Neutrophil (primary cell): Measurements from ENCODE around the gene DTNA.

Source experiments
- H3K27ac ChIP-seq: fragments of 200-600 bp; sonication (generic); 2 replicates; pipeline ENCODE4 v1.5.1; 2016; ENCODE audit warnings: mild to moderate bottlenecking, moderate library complexity
- H3K27me3 ChIP-seq: fragments of 200-600 bp; sonication (generic); 2 replicates; pipeline ENCODE4 v1.6.0; 2016; ENCODE audit warnings: mild to moderate bottlenecking
- H3K36me3 ChIP-seq: fragments of 200-600 bp; sonication (generic); 2 replicates; pipeline ENCODE4 v1.5.1; 2017
- H3K4me1 ChIP-seq, 2 experiments: fragments of 200-600 bp in 1 of 2; sonication (generic) in 1 of 2; 1 replicate in 1 of 2; 2 replicates in 1 of 2; pipeline versions ENCODE4 v1.5.1 to v1.6.1; 2013 to 2016; ENCODE audit warnings: low read depth in 1 of 2, low read length in 1 of 2, mild to moderate bottlenecking in 1 of 2, moderate library complexity in 1 of 2; ENCODE audit not compliant: control insufficient read depth in 1 of 2, insufficient read depth in 1 of 2
- H3K4me3 ChIP-seq, 2 experiments: fragments of 200-600 bp in 1 of 2; sonication (generic) in 1 of 2; 1 replicate in 1 of 2; 2 replicates in 1 of 2; pipeline ENCODE4 v1.5.1; 2013 to 2016; ENCODE audit warnings: low read depth in 1 of 2, low read length in 1 of 2, mild to moderate bottlenecking in 1 of 2, moderate library complexity in 1 of 2
- H3K9me3 ChIP-seq: fragments of 200-600 bp; sonication (generic); 2 replicates; pipeline ENCODE4 v1.5.1; 2016
- TF ChIP-seq, protein P1 (sequence below): fragments of 200-600 bp; sonication (generic); IDR thresholded peaks from 2 replicates; pipeline ENCODE4 v1.5.1; 2016; ENCODE audit warnings: antibody characterized with exemption

The DTNA gene

DNA sequence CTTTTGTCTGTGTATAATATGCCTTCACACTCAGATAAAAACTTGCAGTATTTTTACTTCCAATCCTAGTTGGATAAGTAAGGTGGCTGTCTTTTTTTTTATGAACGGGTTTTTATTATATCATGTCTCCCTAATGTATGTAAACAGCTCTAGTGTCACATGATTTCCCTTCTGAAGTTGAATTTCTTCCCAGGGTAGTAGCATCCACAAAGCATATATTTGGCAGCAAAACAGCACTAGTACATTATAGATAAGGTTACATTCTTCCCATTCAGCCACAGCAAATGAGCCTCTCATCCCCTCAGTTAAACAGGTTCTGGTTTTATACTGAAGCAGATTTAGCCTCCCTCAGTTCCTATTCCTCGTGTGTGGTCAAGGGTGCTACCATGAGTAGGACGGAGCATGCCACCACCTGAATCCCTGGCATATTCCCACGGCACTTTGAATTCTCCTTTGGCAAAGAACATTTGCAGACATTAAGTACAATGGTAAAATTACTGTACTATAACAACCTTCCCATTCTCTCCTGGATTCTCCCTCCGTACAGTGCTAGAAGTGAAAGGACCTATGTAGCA is 15.4 kb upstream of the DTNA start:
- Histone ChIP-seq H3K36me3 (no peaks in the 10 kb centered on the region), H3K4me1 (no peaks in the 10 kb centered on the region), H3K4me3 (no peak overlapping the region), H3K9me3 (no peaks in the 10 kb centered on the region), H3K27ac (no peak overlapping the region), H3K27me3 (peaks cover 19% of the 10 kb centered on the region)
- TF ChIP-seq, protein P1, sequence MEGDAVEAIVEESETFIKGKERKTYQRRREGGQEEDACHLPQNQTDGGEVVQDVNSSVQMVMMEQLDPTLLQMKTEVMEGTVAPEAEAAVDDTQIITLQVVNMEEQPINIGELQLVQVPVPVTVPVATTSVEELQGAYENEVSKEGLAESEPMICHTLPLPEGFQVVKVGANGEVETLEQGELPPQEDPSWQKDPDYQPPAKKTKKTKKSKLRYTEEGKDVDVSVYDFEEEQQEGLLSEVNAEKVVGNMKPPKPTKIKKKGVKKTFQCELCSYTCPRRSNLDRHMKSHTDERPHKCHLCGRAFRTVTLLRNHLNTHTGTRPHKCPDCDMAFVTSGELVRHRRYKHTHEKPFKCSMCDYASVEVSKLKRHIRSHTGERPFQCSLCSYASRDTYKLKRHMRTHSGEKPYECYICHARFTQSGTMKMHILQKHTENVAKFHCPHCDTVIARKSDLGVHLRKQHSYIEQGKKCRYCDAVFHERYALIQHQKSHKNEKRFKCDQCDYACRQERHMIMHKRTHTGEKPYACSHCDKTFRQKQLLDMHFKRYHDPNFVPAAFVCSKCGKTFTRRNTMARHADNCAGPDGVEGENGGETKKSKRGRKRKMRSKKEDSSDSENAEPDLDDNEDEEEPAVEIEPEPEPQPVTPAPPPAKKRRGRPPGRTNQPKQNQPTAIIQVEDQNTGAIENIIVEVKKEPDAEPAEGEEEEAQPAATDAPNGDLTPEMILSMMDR = no peak

DNA sequence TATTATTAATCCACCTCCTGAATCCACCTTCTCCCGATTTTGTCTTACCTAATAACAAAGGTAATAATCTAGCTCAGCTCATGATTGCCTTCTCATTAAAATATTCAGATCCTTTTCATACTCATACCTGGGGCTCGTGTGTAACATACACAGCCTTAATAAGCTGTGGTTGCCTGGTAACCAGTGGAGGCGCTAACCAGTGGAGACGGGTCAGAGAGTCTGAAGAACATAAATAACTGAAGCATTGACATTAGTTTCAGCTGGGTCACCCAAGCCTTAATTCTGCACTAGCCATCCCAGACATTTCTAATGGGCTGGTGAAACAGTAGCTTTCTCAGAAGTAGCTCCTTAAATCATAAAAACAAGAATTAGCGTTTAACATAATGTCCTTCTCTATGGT is 14.8 kb upstream of the DTNA start:
- no peaks in the 10 kb centered on the region for H3K36me3 ChIP-seq
- peaks cover 19% of the 10 kb centered on the region for H3K27me3 ChIP-seq
- TF ChIP-seq, protein P1 = no peak
- H3K4me3 ChIP-seq = no peak overlapping the region
- no peaks in the 10 kb centered on the region for H3K9me3 ChIP-seq
- H3K4me1 ChIP-seq = no peaks in the 10 kb centered on the region
- no peak overlapping the region for H3K27ac ChIP-seq

DNA sequence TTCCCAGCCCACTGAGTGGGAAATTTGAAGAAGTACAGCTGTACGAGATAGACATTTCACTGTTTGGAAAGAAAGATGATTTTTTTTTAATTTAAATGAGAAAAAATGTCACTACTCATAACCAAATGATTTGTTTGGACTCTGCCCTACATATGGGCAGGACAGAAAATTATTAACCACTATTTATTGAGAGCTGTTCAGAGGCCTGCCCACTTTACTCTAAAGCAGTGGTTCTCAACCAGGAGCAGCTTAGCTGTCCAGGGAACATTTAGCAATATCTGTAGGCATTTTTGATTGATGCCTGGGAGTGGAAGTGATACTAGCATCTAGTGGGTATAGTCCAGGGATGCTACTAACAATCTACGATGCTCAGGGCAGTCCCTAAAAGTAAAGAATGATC is 13.4 kb upstream of the DTNA start:
- no peak overlapping the region for H3K4me3 ChIP-seq
- H3K36me3 ChIP-seq = no peaks in the 10 kb centered on the region
- no peak overlapping the region for H3K27ac ChIP-seq
- TF ChIP-seq, protein P1 = no peak
- H3K27me3 ChIP-seq = peaks cover 19% of the 10 kb centered on the region
- H3K9me3 ChIP-seq = no peaks in the 10 kb centered on the region
- no peaks in the 10 kb centered on the region for H3K4me1 ChIP-seq

DNA sequence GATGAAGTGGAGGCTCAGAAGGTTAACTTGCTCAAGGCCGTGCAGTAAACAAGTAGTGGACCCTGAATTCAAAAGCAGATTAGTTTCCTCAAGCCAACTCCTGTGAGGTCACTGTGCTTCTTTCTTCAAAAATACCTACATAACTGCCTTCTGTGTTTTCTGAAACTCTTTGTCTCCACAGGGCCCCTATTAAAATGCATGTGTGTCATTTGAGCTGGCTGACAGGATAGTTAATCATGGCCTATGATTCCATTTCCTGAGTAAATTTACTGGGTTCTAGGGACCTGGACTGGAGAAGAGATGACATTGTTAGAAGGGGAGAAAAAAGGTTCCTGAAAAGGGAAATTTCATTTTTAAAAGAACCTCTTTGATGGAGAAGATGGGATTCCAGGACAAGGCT is 12.9 kb upstream of the DTNA start:
- Histone ChIP-seq H3K4me1 (no peaks in the 10 kb centered on the region), H3K9me3 (no peaks in the 10 kb centered on the region), H3K4me3 (no peak overlapping the region), H3K27me3 (peaks cover 19% of the 10 kb centered on the region), H3K27ac (no peak overlapping the region), H3K36me3 (no peaks in the 10 kb centered on the region)
- TF ChIP-seq, protein P1 = no peak

DNA sequence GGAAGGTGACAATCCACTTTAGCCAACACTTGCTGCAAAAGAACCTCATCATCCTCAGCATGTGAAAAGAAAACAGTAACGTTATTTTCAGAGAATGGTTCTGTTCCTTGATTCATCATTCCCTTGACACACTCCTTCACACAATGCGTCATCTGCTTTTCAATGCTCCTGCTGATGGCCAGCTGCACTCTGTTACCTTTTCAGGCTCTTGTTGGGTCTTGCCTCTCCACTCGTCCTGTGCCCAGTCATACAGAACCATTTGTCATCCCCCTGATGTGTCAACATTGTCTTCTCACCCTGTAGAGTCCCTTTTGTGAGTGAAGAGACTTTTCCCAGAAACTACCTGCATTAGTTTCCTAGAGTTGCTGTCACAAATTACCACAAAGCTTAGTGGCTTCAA is 12.2 kb upstream of the DTNA start:
- Histone ChIP-seq H3K9me3 (no peaks in the 10 kb centered on the region), H3K27ac (no peak overlapping the region), H3K27me3 (peaks cover 15% of the 10 kb centered on the region), H3K4me3 (no peak overlapping the region), H3K4me1 (no peaks in the 10 kb centered on the region), H3K36me3 (no peaks in the 10 kb centered on the region)
- TF ChIP-seq, protein P1 = no peak

DNA sequence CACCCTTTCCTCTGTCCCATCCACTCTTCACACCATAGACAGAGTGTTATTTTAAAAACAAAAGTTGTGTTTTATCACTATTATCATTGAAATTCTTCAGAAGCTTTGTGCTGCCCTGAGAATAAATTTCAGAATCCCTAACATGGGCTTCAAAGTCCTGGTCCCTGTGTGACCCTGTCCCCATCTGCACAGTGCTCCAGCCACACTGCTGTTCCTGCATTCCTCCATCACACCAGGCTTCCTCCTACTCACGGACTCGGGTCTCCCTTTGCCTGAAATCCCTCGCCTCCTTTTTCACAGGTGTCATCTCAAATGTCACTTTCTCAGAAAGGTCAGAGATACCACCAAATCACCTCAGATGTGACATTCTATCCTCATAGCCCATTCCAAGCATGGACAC is 8.2 kb upstream of the DTNA start:
- H3K4me1 ChIP-seq = no peaks in the 10 kb centered on the region
- TF ChIP-seq, protein P1 = no peak

More for the DNA sequence above, 8.2 kb upstream of the DTNA start:
- H3K9me3 ChIP-seq = no peaks in the 10 kb centered on the region
- no peaks in the 10 kb centered on the region for H3K27me3 ChIP-seq
- H3K36me3 ChIP-seq = no peaks in the 10 kb centered on the region
- no peak overlapping the region for H3K27ac ChIP-seq
- H3K4me3 ChIP-seq = no peak overlapping the region
